ENCODE results near the gene APP.

The APP gene

DNA sequence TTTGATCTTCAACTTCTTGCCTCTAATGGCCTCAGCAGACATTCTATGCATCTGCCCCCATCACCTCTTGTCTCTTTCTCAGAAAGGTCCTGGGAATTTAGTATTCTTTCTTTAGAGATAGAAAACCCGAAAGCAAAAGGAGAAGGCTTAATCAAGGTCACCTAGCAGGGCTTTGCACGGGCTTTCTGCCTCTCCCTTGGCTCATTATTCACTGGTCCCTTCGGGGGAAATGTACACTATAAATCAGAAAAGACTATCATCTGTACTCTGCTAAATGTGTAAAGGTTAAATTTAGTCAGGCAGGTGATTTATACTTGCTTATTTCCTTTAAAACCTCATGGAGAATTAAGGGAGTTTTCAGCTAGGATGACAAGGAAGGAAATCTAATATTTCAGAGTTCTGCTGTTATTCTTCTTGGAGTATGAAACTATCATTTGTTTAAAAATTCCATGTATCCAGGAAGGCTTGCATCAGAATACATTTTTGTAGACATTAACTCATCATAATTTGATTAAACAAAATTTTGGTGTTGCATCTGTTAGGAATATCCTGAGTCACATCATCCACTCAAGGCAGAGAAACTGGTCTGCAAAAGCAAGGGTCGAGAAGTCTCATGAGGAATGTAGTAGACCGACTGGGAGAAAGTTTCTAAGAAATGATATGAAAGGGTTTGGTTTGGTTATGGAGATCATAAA, 311.2 kb downstream of the APP start:
- no peak for DNase-seq

DNA sequence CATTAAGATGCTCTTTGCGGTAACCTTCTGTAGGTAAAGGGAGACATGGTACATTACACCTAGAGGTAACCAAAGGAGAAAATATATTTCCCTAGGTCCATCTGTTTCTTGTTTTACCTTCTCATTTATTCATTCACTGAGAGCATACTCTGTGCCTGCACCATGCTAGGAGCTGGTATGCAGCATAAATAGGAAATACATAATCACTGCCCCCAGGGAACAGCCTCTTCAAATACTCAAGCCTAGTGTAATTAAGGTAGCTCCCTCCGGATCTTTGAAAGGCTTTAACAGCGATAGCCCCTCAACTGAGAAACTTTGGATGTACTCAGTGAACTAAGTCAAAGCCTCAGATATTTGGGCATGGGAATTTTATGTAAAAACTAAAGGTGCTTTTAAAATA, 312.2 kb downstream of the APP start:
- no peak for DNase-seq

DNA sequence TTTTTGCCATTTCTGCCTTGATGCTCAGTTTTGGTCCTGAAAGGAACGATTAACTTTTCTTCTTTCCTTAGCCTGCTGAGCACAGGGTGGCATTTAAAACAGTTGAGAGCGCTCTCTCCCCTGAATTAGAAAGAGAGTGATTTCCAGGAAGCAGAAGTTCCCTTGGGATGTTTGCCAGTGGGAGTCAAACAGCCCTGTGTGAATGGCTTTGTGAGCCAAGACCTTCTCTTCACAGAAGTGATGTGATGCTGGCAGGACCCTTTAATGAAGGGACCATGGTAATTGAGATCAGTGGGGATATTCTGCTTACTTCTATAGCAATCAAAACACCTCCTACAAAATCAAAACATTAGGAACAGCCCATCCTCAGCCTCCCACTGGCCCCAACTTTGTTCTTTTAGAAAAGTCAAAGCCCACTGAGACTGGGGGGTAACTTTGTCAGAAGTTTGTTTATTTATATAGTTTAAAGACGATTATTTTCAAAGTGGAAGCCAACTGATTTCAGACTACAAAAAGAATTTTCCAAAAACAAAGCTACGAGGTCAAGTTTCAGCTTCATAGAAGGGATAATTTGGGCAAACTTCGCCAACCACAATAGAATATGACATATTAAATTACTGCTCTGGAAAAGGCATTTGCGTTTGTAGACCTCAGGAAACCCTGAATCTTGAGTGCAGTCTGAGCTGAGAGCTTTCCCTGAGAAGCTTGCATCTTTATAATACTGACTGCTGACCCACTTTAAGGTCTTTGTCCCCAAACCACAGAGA, 313.1 kb downstream of the APP start:
- no peak for DNase-seq

DNA sequence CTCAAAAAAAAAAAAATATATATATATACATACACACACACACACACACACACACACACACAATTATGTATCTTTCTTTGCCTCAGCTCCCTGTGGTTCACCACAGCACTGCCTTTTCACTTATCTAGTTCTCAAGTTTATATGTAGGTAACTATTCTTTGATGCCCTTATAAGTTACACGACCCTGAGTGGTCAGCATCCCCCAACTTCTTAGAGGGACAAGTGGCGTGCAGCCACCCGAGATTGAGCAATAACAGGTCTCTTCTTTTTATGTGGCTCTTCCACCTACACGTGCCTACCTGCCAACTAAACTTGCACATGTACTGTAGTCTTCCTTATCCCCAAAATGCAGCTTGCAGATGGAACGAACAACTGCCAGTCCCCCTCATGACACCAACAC, 315.0 kb downstream of the APP start:
- DNase-seq, result no peak

DNA sequence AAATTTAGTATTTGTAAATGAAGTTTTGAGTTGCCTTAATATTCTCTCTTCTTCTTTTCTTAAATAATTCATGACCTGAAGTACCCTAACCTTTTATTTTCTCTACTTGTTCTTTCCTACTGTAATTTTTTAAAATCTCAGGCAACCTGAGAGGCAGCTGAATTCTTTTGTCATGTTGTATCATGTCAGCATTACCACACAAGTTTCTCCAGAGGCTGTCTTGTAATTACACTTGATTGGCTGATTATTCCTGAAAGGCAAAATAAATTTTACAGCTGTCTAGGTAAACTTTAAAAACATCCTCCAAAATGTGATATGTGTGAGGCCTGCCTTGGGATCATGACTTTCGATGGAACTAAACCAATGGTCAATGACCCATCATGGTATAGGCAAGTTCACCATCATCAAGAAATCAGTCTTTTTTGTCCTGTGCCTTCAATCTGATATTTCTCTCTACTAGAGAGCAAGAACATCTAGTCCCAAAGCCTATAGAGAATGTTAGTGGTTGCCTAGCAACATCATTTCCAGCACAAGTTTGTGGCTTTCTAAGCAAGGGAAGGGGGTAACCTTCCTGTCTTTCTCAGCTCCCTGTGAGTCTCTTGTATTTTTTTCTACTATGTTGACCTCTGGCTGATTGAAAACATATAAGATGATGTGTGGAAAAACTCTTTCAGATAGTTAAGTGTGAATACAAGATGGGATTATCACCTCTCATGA, 320.3 kb downstream of the APP start:
- DNase-seq, result no peak

DNA sequence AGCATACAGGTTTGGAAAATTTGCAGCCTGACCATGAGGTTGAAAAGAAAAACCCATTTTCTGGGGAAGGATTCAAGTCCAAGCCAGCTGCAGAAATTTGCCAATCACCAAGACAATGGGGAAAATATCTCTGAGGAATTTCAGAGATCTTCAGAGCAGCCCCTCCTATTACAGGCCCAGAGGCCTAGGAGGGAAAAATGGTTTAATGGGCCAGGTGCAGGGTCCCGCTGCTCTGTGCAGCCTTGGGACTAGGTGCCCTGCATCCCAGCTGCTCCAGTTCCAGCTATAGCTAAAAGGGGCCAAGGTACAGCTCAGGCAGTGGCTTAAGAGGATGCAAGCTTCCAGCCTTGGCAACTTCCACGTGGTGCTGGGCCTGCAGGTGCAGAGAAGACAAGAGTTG, 322.3 kb downstream of the APP start:
- DNase-seq, result no peak

DNA sequence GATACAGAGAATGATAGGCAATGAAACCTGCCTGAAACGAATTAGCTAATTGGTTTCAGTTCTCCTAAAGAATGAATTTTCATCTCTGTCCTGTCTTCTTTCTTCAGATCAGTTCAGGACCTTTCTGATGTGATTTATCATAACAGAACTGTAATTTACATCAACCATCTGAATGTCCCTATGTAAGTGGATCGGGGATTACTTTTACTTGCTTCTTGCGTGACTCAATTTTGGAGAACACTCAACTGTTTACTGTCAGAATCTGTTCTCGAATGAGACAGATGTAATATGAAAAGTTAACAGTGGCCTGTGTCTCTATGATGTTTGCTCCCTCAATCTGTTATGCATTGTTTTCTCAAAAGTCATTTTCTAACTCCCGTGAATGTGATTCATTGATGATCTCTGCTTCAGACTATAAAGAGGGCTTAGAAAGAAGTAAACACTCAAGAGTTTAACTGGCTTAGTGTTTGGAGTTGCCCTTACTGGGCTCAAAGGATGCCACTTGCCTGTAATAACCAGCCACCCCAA, 324.8 kb downstream of the APP start:
- no peak for DNase-seq

DNA sequence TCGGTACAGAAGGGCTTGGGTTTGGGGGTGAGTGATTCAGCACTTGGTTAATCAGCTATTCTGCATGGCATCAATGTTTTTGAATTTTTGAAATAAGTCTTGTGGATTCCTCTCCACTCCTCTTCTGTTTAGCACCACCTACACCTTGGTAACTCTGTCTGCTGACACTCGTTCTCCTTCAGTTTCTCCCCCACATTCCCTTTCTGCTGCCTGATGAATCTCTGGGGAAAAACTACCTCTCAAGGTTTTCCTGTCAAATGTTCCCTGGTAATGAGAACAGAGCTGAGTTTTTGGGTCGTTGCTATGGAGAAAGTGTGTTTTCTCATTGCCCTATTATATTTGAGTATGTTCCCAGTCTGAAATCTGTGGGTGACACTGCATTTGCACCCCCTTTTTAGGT, 327.6 kb downstream of the APP start:
- DNase-seq, result no peak

DNA sequence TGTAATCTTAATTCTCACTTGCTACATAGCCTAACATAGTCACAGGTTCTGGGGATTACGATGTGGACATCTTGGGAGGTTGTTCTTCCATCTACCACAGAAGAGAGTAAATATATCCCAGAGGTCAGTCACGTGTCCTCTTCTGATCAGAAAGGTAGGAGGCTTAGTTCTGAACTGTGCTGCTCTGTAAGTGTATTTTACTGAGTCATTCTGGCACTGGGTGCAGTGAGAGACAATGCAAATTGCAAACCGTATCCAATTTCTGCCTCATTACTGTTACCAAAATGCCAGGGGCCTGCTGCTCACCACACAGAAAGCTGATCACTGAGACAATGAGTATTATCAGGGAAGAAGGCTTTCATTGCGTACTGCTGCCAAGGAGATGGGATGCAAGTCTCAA, 331.8 kb downstream of the APP start:
- no peak for DNase-seq

DNA sequence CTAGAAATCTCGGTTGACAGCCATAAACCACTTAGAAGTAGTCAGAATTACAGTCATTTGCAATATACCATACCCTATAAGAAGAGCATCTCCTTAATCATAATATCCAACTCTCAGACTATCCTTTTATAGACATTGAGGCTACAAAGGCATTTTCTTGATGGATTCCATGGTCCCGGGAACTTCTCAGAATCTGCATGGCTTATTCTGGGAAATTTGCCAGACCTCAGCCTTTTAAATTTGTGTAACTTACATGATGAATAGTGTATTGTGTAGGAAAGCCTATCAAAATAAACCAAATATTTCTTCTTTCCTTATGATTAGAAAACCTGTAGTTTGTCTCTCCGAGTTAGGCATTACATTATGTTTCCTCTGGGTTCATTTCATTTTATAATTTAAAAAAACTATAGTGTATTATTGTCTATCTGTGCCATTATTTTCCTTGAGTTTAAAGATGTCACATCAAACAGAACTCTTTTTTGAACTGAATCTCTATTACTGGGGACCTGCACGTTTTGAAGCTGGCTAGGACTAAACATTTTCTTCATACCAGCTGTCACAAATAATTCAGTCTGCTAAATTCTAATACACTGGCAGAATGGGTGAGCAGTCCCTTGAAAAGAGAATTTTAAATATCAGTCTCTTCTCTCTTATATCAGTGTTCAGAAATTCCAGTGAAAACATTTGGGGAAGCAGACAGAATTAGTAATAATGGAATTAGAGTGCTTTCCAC, 332.9 kb downstream of the APP start:
- no peak for DNase-seq

DNA sequence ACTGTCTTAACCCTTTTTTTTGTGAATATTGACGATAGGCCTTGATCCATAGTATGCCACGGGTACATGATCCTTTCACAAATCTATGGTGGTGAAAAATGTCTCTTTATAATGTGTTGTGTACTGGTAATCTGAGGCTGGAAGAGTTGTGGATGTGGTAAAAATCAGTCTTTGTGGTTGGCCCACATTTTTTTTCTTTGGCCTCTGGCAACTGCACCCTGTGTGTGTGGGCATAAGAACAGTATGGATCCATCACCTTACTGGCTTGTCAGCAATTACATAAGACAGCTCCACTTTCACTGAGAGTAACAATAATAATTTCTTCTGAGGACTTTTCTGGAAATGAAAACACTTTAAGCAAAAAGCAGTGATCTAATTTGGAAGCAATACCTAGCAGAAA, 334.2 kb downstream of the APP start:
- DNase-seq, result no peak

DNA sequence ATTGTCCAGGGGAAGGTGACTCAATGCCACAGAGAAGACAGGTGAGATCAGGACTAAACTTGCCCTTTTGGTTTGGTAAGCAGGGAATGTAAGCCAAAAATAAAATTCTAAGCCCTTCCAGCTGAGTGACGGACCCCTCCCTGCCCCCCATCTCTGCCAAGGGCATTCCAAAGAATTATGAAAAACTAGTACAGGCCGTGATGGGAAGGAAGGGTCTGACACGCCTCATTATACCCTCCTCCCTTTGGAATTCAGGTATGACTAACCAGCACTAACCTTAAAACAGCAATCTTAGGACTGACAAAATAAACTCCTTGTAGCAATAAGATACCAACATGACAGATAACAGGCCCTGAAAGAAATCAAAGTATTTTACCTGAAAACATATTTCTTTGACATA, 336.2 kb downstream of the APP start:
- no peak for DNase-seq

DNA sequence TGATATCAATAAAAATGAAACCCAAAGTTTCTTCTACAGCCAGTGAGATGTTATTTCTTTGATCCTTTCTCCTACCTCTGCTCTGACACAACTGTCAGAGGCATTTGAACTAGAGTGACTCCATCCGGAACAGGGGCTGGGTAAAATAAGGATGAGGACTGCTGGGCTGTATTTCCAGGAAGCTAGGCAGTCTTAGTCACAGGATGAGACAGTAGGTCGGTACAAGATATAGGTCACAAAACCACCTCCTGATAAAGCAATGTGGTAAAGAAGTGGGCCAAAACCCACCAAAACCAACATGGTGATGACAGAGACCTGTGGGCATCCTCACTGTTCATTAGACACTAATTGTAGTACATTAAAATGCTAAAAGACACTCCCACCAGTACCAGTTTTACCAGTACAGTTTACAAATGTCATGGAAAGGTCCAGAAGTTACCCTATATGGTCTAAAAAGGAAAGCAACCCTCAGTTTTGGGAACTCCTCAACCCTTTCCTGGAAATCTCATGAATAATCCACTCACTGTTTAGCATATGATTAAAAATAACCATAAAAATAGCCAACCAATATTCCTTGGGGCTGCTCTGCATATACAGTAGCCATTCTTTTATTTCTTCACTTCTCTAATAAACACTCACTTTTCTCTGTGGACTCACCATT, 339.1 kb downstream of the APP start:
- no peak for DNase-seq

All from cerebellar nuclear complex (tissue), 1 donor.